Stimulated activated CD8-positive, alpha-beta memory T cell treated with anti-CD3 and anti-CD28 coated beads, Interleukin-2, amount 100 ng/mL, for 48 hours (primary cell): ENCODE data around the gene IGDCC3.
"Not testable (repeated sequence)": the region's sequence is repeated elsewhere in the genome, so short reads cannot be mapped to it uniquely, and the experiment has no call there.

ENCODE experiments used
- DNase-seq, 2 donors: peaks; one replicate each; pipeline ENCODE4 v3.0.0-alpha.2; 2020; ENCODE audit warnings: low read depth in 2 of 2

The IGDCC3 gene

DNA sequence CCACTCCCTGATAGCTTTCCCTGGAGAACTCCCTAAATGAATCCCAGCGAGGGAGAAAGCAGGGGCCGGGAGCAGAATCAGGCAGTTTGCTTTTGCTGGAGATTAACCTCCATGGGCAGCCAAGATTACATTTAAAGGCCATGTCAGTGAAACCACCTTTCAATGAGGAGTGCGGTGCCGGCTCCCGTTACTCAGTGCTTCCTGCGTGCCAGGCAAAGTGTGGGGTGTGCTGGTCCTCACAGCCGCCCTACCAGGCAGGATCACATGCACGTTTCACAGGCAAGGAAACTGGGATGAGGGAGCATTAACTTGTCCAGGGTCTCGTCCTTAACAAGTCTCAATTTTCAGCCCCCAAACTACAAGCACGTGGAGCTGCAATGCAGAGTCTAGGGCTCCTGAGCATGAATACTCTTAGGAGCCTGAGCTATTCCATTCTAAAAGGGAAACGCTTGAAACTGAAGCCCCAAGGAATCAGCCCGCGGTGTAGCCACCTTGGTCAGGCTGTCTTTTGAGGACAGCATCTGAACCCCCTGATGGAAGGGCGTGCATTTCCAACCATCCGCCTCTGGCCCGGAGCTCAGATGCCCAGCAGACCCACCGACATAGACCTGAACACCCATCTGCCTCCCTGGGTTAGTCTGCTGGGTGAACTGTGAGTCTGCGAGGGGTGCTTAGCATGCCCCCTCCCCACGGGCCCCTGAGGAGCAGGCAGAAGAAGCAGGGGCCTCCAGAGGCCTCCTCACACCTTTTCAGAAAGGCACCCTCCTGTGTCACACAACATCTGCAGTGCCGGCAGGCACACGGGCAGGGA lies 5.6 kb downstream of the IGDCC3 start:
- no peak for DNase-seq

GRCh38 chr15:65370885-65371284 lies 6.9 kb downstream of the IGDCC3 start:
- no peak for DNase-seq

DNA sequence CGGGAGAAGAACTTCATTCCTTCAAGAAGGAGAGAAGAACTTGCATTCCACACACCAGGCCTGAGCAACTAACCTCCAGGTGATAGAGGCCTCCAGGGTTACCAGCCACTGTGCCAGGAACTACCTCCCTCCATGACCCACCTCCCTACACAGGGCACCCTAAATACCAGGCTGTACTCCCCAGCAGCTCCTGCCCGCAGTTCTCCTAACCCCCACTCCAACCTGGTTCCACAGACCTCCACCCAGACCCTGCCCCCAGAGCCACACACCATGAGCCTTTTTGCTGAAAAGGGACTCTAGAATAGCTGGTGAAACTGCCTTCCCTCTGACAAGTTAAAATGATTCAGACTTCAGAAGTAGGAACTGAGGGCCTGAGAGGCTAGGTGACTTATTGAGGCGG lies 8.2 kb downstream of the IGDCC3 start:
- no peak for DNase-seq

DNA sequence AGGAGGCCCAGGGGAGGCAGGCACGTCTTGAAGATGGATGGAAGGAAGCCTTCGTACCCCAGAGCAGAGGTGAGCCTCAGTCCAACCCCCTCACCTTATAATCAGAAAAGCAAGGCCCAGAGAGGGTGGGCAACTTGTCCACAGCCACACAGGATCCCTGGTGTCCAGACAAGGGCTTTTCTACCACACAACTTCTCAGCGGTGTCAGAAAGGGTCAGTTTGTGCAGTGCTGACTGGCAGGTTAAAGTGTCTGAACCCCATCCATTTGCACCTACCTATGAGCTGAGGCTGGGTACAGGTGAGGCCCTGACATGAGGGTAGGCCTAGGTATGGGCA lies 8.6 kb downstream of the IGDCC3 start:
- DNase-seq = no peak

DNA sequence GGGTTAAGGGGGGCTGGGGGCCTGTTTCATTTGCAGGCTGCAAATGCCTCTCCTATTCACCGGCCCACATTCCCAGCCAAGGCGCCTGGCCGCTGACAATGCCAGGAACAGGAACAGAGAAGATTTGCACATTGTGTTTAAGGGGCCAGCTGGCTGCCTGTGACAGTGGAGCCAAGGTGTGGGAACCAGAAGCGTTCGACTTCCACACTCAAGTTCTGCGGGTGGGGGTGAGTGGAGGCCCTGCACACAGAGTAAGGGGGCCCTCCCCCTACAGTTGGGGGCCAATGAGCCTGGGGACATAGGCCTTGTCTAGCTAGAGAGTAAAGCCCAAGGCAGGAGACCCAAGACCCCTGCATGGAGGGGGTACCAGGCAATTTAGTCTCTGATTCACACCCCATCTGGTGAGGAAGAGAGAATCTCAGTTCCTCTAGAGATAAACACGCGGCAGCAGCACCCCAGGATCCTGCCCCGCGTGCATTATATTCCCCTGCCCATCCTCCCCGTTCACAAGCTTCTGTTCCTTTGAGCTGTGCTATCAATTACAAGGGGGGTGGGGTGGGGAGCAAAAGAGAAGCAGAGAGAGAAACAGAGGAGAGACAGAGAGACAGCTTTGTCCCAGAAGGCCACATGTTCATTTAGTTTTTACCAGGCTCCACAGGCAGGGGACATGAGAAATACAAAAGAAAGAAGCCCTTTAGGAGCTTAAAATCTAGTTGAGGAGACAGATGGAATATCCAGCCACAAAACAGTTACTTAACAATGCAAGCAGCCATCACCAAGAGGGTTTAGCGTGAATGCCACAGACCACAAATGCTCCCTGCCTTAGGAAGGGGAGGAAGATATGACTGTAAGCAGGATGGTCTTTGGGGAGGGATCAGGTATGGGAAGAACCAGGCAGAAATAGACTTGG lies 9.2 kb downstream of the IGDCC3 start:
- DNase-seq = no peak

DNA sequence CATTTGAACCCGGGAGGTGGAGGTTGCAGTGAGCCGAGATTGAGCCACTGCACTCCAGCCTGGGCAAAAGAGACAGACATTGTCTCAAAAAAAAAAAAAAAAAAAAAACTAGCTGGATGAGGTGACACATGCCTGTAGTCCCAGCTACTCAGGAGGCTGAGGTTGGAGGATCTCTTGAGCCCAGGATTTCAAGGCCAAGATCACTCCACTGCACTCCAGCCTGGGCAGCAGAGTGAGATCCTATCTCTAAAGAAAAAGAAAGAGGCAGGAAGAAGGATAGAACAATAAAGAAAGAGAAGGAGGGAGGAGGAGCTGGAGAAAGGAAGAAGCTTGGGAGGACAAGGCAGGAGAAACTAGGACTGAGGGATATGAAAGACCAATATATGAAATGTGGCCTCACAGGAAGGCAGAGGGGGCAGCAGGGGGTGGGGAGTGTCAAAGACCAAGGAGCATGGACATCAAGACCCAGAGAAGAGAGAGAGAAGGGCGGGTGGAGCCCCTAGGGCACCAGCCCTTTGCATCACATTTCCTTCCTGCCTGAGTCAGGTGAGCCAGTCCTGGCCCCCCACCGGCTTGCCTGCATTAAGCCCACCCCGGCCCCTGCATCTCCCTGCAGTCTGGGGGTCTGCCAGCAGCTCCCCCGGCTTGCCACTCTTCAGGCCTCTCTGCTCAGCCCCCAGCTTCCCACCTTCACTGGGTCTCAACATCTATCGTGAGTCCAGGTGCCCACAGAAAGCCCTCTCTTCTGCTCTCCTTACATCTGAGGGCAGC lies 11.5 kb downstream of the IGDCC3 start:
- DNase-seq = no peak

GRCh38 chr15:65365229-65365628 lies 12.6 kb downstream of the IGDCC3 start:
- no peak for DNase-seq

DNA sequence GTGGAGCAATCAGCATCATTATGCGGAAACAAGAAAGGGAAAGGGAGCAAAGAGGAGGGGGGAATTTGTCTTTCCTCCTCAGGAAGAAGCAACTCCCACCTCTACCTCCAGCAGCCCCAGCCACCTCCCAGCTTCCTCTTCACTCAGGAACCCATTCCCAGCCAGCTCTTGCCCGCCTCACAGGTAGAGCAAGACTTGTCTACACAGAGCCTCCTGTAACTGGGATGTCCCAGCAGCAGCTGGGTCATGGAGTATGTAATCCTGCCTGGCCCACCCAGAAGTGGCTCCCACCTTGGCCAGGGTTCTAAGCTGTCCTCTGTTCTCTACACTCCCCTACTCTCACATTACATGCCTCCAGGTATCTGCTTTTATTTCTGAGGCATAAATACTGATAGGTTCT lies 14.0 kb downstream of the IGDCC3 start:
- no peak for DNase-seq

DNA sequence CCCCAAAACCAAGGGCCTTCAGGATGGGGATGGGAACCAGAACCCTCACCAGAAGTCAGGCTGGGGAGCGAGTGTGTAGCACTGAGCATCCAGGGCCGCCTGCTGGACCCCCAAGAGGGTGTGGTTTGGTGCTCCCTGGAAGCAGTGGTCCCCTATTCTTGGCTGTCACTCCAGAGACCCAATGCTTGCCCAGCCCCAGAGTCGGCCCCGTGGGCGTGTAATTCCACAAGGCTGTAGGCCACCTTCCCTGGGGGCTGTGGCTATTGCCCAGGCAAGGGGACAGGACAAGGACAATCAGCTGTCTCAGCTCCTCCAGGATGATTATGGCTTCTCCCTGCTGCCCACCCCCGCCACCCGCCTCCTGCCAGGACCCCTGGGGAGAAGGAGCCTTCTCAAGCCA lies 14.5 kb downstream of the IGDCC3 start:
- no peak for DNase-seq

DNA sequence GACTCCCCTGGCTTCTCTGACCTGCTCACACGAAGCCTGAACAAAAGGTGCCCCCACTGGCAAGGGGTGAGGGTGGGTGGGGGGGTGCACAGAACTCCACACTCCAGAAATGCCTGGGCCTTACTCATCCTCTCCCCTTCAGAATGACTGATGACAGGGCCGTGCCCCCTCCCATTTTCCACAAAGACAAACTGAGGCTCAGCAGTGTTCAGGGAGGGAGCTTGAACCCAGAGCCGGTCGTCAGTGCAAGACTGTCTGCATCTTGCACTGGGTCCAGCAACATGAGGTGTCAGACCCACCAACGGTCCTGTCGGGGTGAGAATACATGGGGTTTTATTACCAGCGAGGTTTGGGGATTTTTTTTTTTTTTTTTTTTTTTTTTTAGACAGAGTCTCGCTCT lies 15.3 kb downstream of the IGDCC3 start:
- DNase-seq = no peak

- DNase-seq = no peak
Observed at GRCh38 chr15:65361708-65362459, 15.9 kb downstream of the IGDCC3 start.

- no peak for DNase-seq
Observed at GRCh38 chr15:65360506-65360905, 17.3 kb downstream of the IGDCC3 start.

DNA sequence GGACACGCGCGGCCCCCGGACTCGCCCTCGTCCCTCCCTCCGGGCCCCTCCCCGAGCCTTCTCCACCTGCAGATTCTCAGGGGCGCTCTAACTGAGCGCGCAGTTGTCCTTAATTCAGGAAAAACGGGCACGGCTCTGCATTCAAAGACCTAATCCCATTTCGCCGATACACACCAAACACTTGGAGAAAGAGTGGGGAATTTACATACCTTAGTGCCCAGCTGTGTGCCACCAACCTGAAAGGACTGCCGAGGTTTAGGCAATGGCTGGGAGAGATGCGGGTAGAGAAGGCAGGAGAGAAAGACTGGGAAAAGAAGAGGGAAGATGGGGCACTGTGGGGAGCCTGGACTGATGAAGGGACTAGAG lies 21.8 kb downstream of the IGDCC3 start:
- DNase-seq = no peak

DNA sequence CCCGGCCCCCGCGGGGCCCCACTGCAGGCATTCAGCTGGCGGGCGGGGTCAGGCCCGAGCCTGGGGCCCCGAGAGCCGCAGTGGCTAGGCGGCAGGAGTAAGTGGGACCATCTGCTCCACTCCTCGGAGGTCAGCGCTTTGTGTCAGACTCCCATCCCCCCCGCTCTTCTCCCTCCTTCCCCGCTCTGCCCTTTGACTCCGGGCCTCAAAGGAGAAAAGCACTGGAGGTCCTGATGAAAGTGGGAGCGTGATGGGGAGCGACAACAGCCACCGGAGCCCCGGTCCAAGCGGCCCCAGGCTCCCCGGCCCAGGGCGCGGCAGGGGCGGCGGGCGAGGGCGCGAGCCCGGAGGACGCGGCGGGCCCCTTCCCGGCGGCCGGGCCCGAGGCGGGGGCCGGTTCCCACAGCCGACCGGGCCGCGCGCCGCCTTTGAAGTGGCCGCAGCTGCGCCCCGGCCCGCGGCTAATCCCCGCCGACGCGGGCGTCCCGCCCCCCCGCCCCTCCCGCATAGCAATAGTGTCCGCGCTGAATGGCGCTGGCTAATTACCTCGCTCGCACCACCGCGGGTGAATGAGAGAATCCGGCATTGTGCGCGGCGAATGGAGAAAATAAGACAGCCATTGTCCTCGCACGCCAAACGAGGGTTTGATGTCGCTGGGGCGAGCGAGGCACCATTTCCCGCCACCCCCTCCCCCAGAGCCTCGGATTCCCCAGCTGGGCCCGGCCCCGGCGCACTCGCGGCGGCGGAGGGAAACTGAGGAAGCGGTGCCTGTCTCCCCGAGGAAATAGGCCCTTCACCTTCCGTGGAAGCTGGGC lies 22.4 kb downstream of the IGDCC3 start:
- no peak for DNase-seq

- no peak for DNase-seq
Observed at GRCh38 chr15:65354835-65355172, 23.0 kb downstream of the IGDCC3 start.

DNA sequence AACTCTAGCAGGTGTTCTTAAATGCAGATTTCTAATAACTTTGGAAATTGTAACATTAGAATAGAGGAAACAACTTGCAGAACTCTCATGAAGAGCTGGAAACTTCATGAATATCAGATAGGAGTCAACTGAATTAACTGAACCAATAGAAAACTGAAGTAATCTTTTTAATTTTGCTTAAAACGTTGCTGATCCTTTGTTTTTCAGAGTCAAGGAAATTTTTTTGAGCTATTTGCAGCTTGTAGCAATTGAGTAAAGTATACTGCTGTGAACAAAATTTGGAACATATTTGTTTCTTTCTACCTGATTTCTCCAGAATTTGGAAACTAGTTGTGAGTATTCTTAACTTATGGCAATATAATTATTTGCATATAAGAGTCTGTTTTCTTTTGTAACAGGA lies 25.8 kb downstream of the IGDCC3 start:
- DNase-seq = not testable (repeated sequence)

DNA sequence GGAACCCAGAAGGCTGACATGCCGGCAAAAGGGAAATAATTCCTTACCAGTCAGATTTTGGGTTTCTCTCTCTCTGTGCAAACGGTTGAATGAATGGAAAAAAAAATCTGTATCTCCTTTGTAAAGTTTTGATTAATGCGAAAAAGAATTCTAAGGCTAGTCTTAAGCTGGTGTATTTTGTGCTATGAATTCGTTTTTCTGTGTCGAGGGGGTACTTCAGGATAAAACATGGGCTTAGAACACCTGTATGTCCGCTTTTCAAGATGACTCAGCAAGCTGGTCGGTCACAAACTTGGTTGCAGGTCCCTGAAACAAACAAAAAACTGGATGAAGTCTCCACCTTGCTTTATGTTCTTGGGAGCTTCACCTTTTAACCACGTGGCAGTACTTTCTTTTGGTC lies 28.5 kb downstream of the IGDCC3 start:
- no peak for DNase-seq

DNA sequence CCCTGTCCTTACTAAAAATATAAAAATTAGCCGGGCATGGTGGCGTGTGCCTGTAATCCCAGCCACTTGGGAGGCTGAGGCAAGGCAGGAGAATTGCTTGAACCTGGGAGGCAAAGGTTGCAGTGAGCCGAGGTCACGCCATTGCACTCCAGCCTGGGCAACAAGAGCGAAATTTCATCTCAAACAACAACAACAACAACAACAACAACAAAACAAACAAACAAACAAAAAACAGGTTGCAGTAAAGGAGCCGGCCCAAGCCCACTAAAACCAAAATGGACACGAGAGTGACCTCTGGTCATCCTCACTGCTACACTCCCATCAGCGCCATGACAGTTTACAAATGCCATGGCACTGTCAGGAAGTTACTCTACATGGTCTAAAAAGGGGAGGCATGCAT lies 30.0 kb downstream of the IGDCC3 start:
- not testable (repeated sequence) for DNase-seq

- DNase-seq = no peak
Observed at GRCh38 chr15:65346856-65347598, 30.8 kb downstream of the IGDCC3 start.

- no peak for DNase-seq
Observed at GRCh38 chr15:65344914-65345275, 32.9 kb downstream of the IGDCC3 start.
